Vagina (tissue), 2 donors: Measurements from ENCODE around the gene DNM2. TPM values are rescaled to one million over a fixed set of nuclear protein-coding genes. Genes with fewer than 3 reads are reported as not detected.

Source experiments
- DNase-seq, 2 donors: peaks; one replicate each; pipeline ENCODE4 v3.0.0-alpha.2; 2017; ENCODE audit errors: extremely low spot score in 2 of 2
- H3K27ac ChIP-seq: fragments of 200-600 bp; sonication (generic); one replicate; pipeline ENCODE4 v1.5.1; 2019
- H3K27me3 ChIP-seq: fragments of 200-600 bp; sonication (generic); one replicate; pipeline ENCODE4 v1.5.1; 2019
- H3K36me3 ChIP-seq, 2 donors: fragments of 200-600 bp; sonication (generic); one replicate each; pipeline ENCODE4 v1.5.1; 2017 to 2019
- H3K4me1 ChIP-seq: fragments of 200-600 bp; sonication (generic); one replicate; pipeline ENCODE4 v1.5.1; 2019
- H3K4me3 ChIP-seq, 2 donors: fragments of 200-600 bp; sonication (generic); 1 replicate in 1 of 2; 2 replicates in 1 of 2; pipeline ENCODE4 v1.5.1; 2016 to 2019
- H3K9me3 ChIP-seq: fragments of 200-600 bp; sonication (generic); one replicate; pipeline ENCODE4 v1.5.1; 2019
- CTCF ChIP-seq, 3 experiments: fragments of 450-650 bp in 2 of 3; fragments of 200-600 bp in 1 of 3; sonication (generic) in 1 of 3; IDR thresholded peaks; one replicate each; pipeline ENCODE4 v1.5.1; 2017 to 2019; ENCODE audit warnings: antibody characterized with exemption in 3 of 3, mild to moderate bottlenecking in 2 of 3, moderate library complexity in 2 of 3
- POLR2A ChIP-seq, 2 donors: fragments of 450-650 bp; IDR thresholded peaks; one replicate each; pipeline ENCODE4 v1.6.1; 2017; ENCODE audit warnings: antibody characterized with exemption in 2 of 2, mild to moderate bottlenecking in 2 of 2, moderate library complexity in 2 of 2
- POLR2AphosphoS5 ChIP-seq, 2 donors: sonication (generic); formaldehyde crosslinking; IDR thresholded peaks; one replicate each; pipeline ENCODE4 v1.9.0; 2017; ENCODE audit warnings: antibody characterized with exemption in 2 of 2, mild to moderate bottlenecking in 2 of 2, low read depth in 1 of 2; ENCODE audit not compliant: insufficient read depth in 1 of 2
- intact Hi-C: fragments of 100-400 bp; cut with DNase I; formaldehyde crosslinking; loops from one replicate; pipeline ENCODE4 v1.15.1; 2023
- total RNA-seq: library from RNA; depleted of rRNA; stranded (reverse); fragments of >200 nt; gene quantifications from one replicate; pipeline ENCODE4 v1.2.3, GENCODE V29; 2016

DNM2 gene
- total RNA-seq, 1 donor from 2014 or later: 128 TPM

DNA sequence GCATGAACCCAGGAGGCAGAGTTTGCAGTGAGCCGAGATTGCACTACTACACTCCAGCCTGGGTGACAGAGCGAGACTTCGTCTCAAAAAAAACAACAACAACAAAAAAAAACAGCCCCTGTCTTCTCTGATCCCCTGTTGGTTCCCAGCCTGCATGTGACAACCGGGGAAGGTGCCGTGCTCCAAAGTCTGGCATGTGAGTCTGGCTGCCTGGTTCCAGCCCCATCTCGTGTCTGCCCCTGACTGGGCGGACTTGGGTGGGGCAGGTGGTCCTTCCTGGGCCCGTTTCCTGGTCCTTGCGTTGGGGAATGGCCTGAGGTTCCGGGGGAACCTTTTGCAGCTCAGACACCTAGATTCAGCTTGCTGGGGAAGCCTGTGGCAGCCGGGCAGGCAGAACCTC is 50.5 kb downstream of the DNM2 start:
- Histone ChIP-seq H3K4me1 (peaks cover 50% of the 10 kb centered on the region), H3K4me3 (no peak overlapping the region), H3K27ac (no peak overlapping the region), H3K36me3 (peaks cover 0 to 11% of the 10 kb centered on the region in 2 donors), H3K27me3 (no peaks in the 10 kb centered on the region), H3K9me3 (no peaks in the 10 kb centered on the region)
- no peak for TF ChIP-seq CTCF (IDR thresholded peaks at IDR 0.05)
- TF ChIP-seq POLR2A (IDR thresholded peaks at IDR 0.05): no peak
- no peak for TF ChIP-seq POLR2AphosphoS5 (IDR thresholded peaks at IDR 0.05; ENCODE audit: insufficient read depth in 1 of 2, low read depth in 1 of 2)
- no peak for DNase-seq
- intact Hi-C loops: no loop called here

DNA sequence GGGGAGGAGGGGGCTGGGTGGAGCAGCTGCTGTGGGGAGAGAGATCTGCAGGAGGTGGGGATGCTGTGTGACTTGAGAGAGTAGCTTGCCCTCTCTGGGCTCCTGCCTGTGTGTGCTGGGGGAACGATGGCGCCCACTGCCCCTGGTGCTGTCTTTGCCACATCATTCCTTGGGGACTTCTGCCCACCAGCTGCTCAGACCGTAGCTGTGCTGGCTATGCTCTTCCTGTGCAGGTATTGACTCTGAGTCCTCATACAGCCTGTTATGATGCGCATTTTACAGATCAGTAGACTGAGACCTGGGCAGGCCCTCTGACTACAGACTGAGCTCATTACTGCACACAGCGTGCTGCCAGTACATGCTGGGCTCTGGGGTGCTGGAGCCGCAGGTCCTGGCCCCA is 51.1 kb downstream of the DNM2 start:
- no peaks in the 10 kb centered on the region for H3K27me3 ChIP-seq
- intact Hi-C loops: no loop called here
- no peaks in the 10 kb centered on the region for H3K9me3 ChIP-seq
- no peak for DNase-seq
- peaks cover 44% of the 10 kb centered on the region for H3K4me1 ChIP-seq
- peak overlapping the region; percentile 53 for H3K27ac ChIP-seq
- TF ChIP-seq POLR2A (IDR thresholded peaks at IDR 0.05) (no peak), POLR2AphosphoS5 (IDR thresholded peaks at IDR 0.05; ENCODE audit: insufficient read depth in 1 of 2, low read depth in 1 of 2) (no peak), CTCF (IDR thresholded peaks at IDR 0.05) (no peak)
- peaks cover 0 to 17% of the 10 kb centered on the region in 2 donors for H3K36me3 ChIP-seq
- no peak overlapping the region for H3K4me3 ChIP-seq

GRCh38 chr19:10769533-10770491 is 51.9 kb downstream of the DNM2 start:
- Histone ChIP-seq H3K27me3 (no peaks in the 10 kb centered on the region), H3K4me3 (no peak overlapping the region), H3K36me3 (peaks cover 0 to 26% of the 10 kb centered on the region in 2 donors), H3K27ac (peak overlapping the region; percentile 53), H3K4me1 (peaks cover 44% of the 10 kb centered on the region), H3K9me3 (no peaks in the 10 kb centered on the region)
- TF ChIP-seq POLR2A (IDR thresholded peaks at IDR 0.05): no peak
- TF ChIP-seq CTCF (IDR thresholded peaks at IDR 0.05): peak in 1 of 3 experiments; percentile 19
- intact Hi-C loops: no loop called here
- DNase-seq: no peak

DNA sequence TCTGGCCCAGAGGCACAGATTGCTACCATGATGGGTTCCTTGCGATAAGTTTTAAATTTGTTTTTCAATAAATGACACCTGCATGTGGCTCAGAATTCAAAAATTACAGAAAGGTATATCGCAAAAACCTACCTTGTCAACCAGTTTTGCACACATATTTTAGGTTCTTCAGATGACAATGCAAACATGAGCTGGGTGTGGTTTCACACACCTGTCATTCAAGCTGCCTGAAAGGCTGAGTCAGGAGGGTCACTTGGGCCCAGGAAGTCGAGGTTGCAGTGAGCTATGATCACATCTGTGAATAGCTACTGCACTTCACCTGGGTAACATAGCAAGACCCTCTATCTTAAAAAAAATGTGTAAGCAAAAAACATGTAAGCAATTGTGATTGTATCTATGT is 56.1 kb downstream of the DNM2 start:
- H3K4me1 ChIP-seq: peaks cover 17% of the 10 kb centered on the region
- peaks cover 0 to 65% of the 10 kb centered on the region in 2 donors for H3K36me3 ChIP-seq
- H3K27ac ChIP-seq: no peak overlapping the region
- TF ChIP-seq POLR2A (IDR thresholded peaks at IDR 0.05) (no peak), CTCF (IDR thresholded peaks at IDR 0.05) (no peak), POLR2AphosphoS5 (IDR thresholded peaks at IDR 0.05; ENCODE audit: insufficient read depth in 1 of 2, low read depth in 1 of 2) (no peak)
- no peaks in the 10 kb centered on the region for H3K9me3 ChIP-seq
- intact Hi-C loops: no loop called here
- H3K4me3 ChIP-seq: no peak overlapping the region
- H3K27me3 ChIP-seq: no peaks in the 10 kb centered on the region
- DNase-seq: no peak

DNA sequence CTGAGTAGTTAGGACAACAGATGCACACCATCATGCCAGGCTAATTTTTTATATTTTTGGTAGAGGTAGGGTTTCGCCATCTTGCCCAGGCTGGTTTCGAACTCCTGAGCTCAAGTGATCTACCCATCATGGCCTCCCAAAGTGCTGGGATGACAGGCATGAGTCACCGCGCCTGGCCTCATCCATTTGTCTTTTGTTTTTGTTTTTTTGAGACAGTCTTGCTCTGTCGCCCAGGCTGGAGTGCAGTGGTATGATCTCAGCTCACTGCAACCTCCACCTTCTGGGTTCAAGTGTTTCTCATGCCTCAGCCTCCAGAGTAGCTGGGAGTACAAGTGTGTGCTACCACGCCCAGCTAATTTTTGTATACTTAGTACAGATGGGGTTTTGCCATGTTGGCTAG is 57.0 kb downstream of the DNM2 start:
- no peak for DNase-seq
- Histone ChIP-seq H3K27ac (no peak overlapping the region), H3K27me3 (no peaks in the 10 kb centered on the region), H3K36me3 (peaks cover 0 to 66% of the 10 kb centered on the region in 2 donors), H3K4me1 (peaks cover 7% of the 10 kb centered on the region), H3K9me3 (no peaks in the 10 kb centered on the region), H3K4me3 (no peak overlapping the region)
- TF ChIP-seq CTCF (IDR thresholded peaks at IDR 0.05) (no peak), POLR2A (IDR thresholded peaks at IDR 0.05) (no peak), POLR2AphosphoS5 (IDR thresholded peaks at IDR 0.05; ENCODE audit: insufficient read depth in 1 of 2, low read depth in 1 of 2) (no peak)
- intact Hi-C loops: no loop called here
